ENCODE data around the gene DOCK3. TPM values are rescaled to one million over a fixed set of nuclear protein-coding genes. Genes with fewer than 3 reads are reported as not detected.

DOCK3 gene
- total RNA-seq, 4 donors from 2014 or later = 5.5 to 10.0 (median 8.7) TPM

DNA sequence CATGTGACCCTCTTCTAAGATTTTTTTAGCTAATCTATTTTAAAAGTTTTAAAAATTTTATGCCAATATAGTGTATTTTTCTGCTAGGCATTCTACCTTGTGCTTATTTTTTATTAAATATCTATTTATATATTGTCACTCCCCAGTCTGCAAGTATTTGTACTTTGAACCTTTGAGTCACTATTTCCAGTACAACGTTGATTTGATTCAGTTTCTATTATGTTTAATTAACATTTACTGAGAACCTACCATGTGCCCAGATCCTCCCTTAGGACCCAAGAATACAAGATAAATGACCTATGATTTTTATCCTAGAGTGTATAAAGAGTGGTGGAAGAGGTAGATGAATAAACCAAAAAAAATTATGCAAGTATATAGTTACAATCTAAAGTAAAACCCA, 311.2 kb downstream of the DOCK3 start:
- TF ChIP-seq CTCF (IDR thresholded peaks at IDR 0.05) (no peak), POLR2A (IDR thresholded peaks at IDR 0.05) (no peak), EP300 (IDR thresholded peaks at IDR 0.05) (no peak), POLR2AphosphoS5 (IDR thresholded peaks at IDR 0.05) (no peak)
- Histone ChIP-seq H3K4me3 (no peak overlapping the region), H3K4me1 (no peaks in the 10 kb centered on the region), H3K27me3 (no peaks in the 10 kb centered on the region), H3K9me3 (no peaks in the 10 kb centered on the region), H3K27ac (no peak overlapping the region), H3K36me3 (no peaks in the 10 kb centered on the region)
- ATAC-seq = no peak
- 22 to 55% methylated on average over 1 of the region's 1 CpG for WGBS, 2 donors (ENCODE audit: low coverage in 1 of 2)

DNA sequence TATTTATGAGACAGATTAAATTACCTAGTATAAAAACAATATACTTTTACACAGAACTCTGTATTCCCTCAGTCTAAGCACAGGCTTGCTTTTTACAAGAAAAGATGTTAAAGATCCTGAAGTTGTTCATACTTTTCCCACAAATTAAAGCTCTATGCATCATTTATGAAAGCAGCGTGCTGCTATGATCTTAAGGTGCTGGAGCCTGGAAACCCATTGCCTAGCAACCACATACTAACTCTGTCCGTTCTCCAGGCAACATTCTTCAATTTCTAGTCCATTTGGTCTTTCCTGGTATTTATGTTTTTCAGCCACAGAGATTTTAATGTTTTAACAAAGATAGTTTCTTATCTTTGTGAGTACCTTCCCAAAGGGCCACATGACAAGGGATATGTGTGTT, 312.0 kb downstream of the DOCK3 start:
- no peak for ATAC-seq
- Histone ChIP-seq H3K4me3 (no peak overlapping the region), H3K27me3 (no peaks in the 10 kb centered on the region), H3K27ac (no peak overlapping the region), H3K9me3 (peaks cover 0 to 8% (median 0%) of the 10 kb centered on the region in 3 donors), H3K4me1 (no peaks in the 10 kb centered on the region), H3K36me3 (no peaks in the 10 kb centered on the region)
- WGBS, 2 donors (ENCODE audit: low coverage in 1 of 2) = 21 to 22% methylated on average over 2 of the region's 2 CpGs
- TF ChIP-seq POLR2A (IDR thresholded peaks at IDR 0.05) (no peak), CTCF (IDR thresholded peaks at IDR 0.05) (no peak), EP300 (IDR thresholded peaks at IDR 0.05) (no peak), POLR2AphosphoS5 (IDR thresholded peaks at IDR 0.05) (no peak)

- Histone ChIP-seq H3K27me3 (no peaks in the 10 kb centered on the region), H3K27ac (no peak overlapping the region), H3K9me3 (peaks cover 0 to 10% (median 0%) of the 10 kb centered on the region in 3 donors), H3K4me1 (no peaks in the 10 kb centered on the region), H3K36me3 (no peaks in the 10 kb centered on the region), H3K4me3 (no peak overlapping the region)
- WGBS, 2 donors (ENCODE audit: low coverage in 1 of 2) = 84 to 100% methylated on average over 1 of the region's 1 CpG
- no peak for ATAC-seq
- TF ChIP-seq CTCF (IDR thresholded peaks at IDR 0.05) (no peak), POLR2A (IDR thresholded peaks at IDR 0.05) (no peak), POLR2AphosphoS5 (IDR thresholded peaks at IDR 0.05) (no peak), EP300 (IDR thresholded peaks at IDR 0.05) (no peak)
Observed at GRCh38 chr3:50994537-50994936, 319.8 kb downstream of the DOCK3 start.

- WGBS, 2 donors (ENCODE audit: low coverage in 1 of 2) = 56% methylated on average over 1 of the region's 1 CpG
- no peaks in the 10 kb centered on the region for H3K36me3 ChIP-seq
- H3K4me1 ChIP-seq = no peaks in the 10 kb centered on the region
- TF ChIP-seq CTCF (IDR thresholded peaks at IDR 0.05) (no peak), POLR2AphosphoS5 (IDR thresholded peaks at IDR 0.05) (no peak), EP300 (IDR thresholded peaks at IDR 0.05) (no peak), POLR2A (IDR thresholded peaks at IDR 0.05) (no peak)
- H3K4me3 ChIP-seq = no peak overlapping the region
- H3K27ac ChIP-seq = no peak overlapping the region
- H3K27me3 ChIP-seq = no peaks in the 10 kb centered on the region
- no peak for ATAC-seq
- peaks cover 0 to 10% (median 0%) of the 10 kb centered on the region in 3 donors for H3K9me3 ChIP-seq
Observed at GRCh38 chr3:50995085-50995824, 320.5 kb downstream of the DOCK3 start.

DNA sequence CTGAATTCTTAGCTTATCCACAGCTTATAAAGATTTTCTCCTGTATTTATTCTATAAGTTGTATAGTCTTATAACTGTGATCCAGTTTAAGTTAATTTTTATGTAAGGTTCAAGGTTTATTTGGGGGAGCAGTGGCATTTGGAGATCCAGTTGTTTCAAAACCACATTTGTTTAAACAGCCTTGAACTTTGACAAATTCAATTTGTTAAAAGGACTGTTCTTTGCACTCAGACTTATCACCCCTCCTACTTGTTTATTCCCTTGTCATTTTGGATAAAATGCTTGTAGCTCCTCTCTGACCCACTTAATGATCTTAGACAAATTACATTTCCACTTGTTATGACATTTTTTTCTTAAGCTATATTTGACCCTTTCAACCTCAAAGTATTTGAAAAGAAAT, 327.8 kb downstream of the DOCK3 start:
- Histone ChIP-seq H3K36me3 (no peaks in the 10 kb centered on the region), H3K4me3 (no peak overlapping the region), H3K27ac (no peak overlapping the region), H3K4me1 (no peaks in the 10 kb centered on the region), H3K9me3 (no peaks in the 10 kb centered on the region), H3K27me3 (no peaks in the 10 kb centered on the region)
- no peak for ATAC-seq
- TF ChIP-seq POLR2A (IDR thresholded peaks at IDR 0.05) (no peak), CTCF (IDR thresholded peaks at IDR 0.05) (no peak), POLR2AphosphoS5 (IDR thresholded peaks at IDR 0.05) (no peak), EP300 (IDR thresholded peaks at IDR 0.05) (no peak)

Measured in gastroesophageal sphincter (tissue), 4 donors.